GM21528 (cell line): Measurements from ENCODE around the gene OR52E5.

Experiments used
- ATAC-seq: cut with Tn5 transposase; IDR thresholded peaks from one replicate; pipeline ENCODE4 v1.9.1; 2021; ENCODE audit warnings: mild to moderate bottlenecking, moderate library complexity; ENCODE audit not compliant: unreplicated experiment, low FRiP score

Gene OR52E5

DNA sequence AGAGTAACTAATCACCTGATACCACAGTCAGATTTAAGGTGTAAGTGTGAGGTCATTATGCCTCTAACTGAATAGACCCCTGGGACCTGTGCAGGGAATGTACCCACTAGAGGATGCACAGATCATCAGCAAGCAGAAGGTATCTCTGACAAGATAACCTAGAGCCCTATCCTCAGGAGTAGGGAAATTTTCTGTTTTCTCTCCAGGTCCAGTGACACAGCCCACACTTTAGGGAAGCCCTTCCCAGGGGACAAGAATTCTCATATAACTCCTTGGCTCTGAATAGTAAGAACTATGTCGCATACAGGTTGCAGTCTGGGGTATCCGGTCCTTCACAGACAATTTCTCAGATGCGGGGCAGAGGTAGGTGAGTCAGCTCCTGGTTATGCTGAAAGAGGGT is at the start of gene OR52E5:
Gene OR52E5, plus strand, starts transcription at position 301 of the 400 bp plus-strand sequence. CDS start 7,569 bp downstream, outside the sequence.
- no peak for ATAC-seq

DNA sequence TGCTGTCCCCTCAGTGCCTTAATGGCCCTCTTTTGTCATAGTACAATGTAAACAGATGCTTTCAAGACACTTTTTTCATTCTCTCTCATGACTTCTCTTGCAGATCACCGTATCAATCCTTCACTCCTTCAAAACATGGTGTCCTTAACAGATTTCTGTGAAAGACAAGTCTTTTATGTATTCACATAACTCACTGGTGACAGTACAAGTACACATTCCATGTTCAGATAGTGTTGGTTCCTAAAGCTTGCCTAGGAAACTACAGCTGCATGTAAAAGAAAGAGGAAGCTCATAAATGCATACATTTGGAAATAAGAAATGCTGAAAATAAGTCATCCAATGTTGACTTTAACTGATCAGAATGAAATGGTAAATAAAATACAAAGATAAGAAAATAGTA is 46.3 kb upstream of the OR52E5 start:
- no peak for ATAC-seq

DNA sequence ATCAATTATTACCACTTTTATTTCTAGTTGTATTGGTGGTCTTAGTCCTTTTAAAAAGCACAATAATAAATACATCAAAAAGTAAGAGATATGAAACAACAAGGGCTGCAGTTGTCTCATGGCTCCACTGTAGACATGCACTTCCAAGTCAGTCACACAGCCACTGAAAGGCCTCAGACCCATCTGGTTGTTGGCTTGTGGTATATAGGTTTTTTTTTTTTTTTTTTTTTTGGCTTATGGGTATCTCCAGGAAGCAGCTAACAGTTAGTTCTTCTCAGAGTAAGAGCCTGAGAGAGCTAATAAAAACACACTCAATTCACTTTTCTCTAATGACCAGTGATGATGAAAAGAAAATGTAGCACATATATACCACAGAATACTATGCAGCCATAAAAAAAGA is 45.3 kb upstream of the OR52E5 start:
- no peak for ATAC-seq

DNA sequence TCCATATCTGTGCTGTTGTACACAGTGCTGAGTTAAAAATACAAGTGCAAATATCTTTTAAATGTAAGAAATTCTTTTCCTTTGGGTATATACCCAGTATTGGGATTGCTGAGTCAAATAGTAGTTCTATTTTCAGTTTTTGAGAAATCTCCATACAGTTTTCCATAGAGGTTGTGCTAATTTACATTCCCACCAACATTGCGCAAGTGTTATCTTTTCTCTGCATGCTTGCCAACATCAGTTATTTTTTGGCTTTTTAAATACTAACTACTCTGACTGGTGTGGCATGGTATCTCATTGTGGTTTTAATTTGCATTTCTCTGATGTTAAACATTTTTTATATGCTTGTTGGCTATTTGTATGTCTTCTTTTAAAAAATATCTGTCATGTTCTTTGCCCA is 42.0 kb upstream of the OR52E5 start:
- no peak for ATAC-seq

DNA sequence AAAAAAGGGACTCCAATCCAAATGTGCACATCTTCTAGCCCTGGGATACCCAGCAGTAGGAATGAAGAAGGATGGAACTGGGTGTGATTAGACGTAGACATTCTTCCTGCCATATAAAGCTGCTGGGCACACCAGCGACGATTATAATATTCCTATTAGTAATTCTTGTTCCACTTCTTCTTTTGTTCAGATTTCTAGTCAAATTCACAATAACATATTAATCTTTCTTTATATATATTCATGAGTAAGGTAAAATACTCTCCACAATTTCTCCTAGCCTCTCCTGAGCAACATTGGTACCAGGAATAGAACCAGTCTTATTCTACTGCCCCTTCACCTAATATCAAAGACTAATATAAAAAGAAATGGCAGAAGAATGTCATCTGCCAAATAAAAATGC is 35.4 kb upstream of the OR52E5 start, which contains the start of gene OR52E8:
Gene OR52E8, minus strand, starts transcription at position 101 of the 400 bp plus-strand sequence. Its CDS starts 0 bp downstream, at position 101.
- no peak for ATAC-seq

DNA sequence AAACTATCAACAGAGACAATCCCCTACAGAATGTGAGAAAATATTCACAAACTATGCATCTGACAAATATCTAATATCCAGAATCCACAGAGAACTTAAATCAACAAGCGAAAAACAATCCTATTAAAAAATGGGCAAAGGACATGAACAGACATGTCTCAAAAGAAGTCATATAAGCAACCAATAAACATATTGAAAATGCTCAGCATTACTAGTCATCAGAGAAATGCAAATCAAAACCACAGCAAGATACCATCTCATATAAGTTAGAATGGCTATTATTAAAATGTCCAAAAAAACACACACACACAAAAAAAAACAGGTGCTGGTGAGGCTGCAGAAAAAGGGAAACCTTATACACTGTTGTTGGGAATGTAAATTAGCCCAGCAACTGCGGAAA is 27.2 kb upstream of the OR52E5 start:
- ATAC-seq, result no peak

DNA sequence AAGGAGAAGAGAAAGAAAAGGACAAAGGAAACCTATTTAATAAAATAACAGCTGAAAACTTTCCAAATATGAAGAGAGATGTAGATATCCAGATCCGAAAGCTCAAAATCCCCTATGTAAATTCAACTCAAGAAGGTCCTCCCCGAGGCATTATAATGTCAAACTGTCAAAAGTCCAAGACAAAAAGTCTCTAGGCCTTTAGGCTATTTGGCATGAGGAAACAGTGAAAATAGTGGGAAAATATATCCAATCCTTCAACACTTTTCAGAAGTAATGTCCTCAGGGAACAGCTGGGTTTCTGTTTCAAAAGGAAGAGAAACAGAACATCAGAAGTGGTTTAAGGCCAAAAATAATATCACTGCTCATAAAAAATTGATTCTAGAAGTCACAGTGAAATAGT is 14.4 kb upstream of the OR52E5 start:
- no peak for ATAC-seq

DNA sequence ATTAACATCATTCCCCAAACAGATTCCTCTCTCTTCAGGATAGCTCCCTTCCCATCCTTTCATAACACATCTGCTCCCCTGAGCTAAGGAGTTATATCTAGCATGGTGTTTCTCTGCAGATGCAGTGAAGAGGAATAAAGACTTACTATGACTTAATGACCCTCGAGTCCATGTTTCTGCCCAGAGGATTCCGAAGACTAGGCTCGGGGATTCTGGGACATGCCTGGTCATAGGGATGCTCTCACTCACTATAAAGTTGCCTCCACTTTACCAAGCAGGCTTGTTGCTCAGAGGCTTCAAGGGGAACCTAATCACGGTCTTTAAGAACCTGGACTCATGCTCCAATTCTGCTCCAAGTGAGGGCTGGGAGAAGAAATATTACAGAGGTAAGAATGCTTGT is 12.7 kb upstream of the OR52E5 start, which contains the start of gene OR52E4:
Gene OR52E4, plus strand, starts transcription at position 301 of the 400 bp plus-strand sequence. CDS start 3,664 bp downstream, outside the sequence.
- ATAC-seq, result no peak

DNA sequence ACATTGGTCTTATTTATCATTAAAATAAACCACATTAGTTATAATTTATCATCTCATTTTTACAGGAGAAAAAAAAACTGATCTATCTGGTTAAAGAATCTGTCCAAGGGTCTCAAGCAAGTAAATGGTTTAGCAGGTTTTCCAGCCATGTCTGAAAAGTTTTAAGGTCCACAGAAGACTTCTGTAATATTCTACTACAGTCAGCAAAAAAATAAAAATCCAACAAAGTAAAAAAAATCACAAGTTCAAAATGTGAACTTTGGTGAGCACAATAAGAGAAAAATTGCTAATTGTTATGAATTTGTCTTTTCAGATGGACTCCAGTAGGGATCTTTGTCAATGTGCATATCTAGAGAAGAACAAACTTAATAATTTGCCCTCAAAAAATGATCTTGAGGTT is 11.3 kb upstream of the OR52E5 start:
- ATAC-seq, result no peak

DNA sequence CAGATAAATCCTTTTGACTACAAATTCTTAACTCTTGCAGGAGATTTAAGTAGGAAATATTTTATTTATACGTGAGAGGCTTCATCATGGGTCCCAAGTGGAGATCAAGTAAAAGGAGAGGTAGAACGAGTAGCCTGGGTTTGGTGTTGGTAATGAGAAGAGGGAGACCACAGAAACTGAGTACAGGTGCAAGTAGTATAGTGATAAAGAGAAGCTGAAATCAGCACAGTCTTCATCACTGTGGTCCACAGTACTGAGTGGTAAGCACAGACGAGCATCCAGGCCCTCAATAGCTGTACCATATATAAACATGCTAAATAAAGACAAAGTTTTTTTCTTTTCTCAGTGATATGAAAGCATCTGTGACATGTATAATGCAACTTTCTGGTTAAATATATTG is 5.8 kb upstream of the OR52E5 start:
- no peak for ATAC-seq

DNA sequence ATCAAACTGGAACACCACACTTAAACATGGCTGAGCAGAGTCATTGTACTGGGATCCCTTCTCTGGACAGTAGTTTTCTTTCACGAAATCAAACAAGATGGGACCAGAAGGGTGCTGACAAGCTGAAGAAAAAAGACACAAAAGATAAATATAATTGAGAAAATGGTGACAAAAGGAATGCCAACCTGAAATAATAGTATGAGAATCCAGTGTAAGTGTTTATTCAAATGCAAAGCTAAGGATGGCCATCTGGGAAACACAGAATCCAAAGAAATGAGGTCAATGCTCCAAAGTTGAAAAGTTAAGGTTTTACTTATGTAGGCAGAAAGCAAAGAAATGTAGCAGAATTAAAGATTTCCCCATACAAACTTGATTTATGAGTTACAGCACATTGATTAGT is 5.3 kb upstream of the OR52E5 start:
- ATAC-seq, result no peak

DNA sequence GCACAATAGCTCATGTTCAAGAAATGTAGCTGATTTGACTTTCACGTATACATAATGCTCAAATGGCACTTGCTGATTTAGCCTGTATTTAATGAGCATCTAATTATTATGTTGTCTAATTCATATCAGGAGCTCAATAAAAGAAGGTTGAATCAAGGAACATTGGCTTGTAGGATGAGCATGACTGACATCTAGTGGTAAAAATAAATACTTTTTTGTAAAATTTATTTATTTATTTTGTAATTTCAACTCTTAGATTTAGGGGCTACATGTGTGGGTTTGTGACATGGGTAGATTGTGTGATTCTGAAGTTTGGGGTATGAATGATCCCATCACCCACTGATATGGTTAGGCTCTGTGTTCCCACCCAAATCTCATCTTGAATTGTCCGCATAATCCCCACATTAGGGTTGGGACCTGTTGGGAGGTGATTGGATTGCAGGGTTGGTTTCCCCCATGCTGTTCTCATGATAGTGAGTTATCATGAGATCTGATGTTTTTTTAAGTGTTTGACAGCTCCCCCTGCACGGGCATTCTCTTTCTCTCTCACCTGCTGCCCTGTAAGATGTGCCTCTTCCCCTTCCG is 1.7 kb upstream of the OR52E5 start:
- ATAC-seq, result no peak

DNA sequence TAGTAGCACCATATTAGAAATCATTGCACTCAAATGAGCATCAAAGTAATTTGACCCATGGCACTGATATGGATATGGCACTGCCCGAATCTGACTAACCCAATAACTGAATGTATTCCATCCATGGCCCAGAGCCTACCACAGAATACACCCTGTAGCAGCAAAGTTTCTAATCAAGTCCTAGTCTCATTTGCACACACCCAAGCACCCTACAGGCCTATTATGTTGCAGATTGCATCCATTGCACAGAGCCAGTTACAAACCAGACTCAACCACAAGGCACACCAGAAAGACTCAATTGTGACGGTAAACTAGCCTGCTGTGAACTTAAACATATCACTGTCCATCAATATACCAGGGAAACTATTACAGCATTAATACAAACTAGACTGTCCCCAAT is 6.5 kb downstream of the OR52E5 start:
- no peak for ATAC-seq

DNA sequence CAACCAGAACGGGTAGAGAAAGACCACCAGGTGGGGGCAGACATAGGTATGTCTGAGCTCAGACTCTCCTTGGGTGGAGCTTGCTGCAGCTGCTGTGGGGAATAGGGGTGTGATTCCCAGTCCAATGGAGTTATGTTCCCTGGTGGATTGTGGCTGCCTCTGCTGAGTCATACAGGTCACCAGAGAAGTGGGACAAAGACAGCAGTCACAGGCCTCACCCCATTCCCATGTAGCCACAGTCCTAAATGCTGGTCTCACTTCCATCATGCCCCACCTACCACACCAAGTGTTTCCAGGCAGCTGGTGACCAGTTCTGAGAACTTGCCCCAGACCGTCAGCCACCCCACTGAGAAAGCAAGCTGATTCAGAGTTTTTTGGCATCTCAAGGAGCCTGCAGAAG is 17.5 kb downstream of the OR52E5 start:
- no peak for ATAC-seq

DNA sequence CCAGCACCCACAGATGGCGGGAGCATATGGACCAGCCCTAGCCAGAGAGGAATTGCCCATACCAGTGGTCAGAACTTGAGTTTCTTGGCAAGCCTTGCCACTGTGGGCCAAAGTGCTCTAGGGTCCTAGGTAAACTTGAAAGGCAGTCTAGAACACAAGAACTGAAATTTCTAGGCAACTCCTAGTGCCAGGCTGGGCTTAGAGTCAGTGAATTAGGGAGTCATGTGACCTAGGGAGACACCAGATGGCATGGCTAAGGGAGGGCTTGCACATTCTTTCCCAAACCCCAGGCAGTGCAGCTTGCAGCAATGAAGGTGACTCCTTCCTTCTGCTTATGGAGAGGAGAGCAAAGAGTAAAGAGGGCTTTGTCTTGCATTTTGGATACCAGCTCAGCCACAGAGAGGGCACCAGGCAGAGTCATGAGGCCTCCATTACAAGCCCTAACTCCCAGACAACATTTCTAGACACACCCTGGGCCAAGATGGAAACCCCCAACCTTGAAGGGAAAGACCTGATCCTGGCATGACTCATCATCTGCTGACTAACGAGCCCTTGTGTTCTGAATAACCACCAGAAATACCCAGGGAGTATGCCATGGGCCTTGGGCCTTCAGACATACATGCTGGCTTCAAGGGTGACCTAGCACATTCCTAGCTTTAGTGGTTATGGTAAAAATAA is 29.9 kb downstream of the OR52E5 start:
- ATAC-seq, result no peak

DNA sequence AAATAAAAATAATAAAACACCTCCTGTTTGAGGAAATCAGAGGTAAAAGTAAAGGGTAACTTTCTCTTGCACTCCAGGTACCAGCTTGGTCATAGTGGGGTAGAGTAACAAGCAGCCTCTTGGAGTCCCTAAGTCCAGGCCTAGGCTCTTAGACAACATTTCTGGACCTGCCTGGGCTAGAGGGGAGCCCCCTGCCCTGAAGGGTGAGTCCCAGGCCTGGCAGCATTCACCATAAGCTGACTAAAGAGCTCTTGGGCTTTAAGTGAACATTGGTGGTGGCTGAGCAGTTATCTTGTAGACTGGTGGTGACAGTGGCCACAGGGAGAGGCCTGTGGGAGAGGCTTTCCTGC is 30.4 kb downstream of the OR52E5 start:
- no peak for ATAC-seq

DNA sequence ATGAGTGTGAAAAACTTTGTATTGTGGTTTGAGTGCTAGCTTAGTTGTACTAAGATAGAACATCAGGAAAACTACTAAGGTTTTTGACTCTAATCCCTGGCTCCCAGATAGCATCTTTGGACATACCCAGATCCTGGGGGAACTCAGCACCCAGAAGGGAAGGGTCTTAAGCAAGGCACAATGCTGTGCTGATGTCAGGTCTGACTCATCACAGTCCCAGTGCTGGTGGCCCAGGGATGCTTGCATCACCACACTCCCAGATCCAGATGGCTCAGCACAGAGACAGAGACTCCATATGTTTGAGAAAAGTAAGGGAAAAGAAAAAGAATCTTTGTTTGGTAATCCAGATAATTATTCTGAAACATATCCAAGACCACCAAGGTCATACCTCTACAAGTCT is 30.8 kb downstream of the OR52E5 start:
- no peak for ATAC-seq

DNA sequence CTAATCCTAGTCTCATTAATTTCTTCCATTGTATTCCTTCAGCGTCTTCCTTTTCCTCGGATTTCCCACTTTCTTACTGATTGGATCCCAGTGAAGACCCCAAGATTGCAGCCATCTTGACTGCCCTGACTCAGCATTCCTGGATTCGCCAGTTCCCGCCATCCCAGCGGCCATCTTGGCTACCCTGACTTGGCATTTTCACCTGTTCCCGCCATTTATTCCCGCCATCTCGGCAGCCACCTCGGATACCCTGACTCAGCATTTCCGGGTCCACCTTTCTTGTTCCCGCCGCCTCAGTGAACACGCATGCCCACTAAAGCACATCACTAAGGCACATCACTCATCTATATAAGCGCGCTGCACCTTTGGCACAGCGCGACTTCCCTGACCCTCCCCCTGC is 35.3 kb downstream of the OR52E5 start:
- no peak for ATAC-seq

DNA sequence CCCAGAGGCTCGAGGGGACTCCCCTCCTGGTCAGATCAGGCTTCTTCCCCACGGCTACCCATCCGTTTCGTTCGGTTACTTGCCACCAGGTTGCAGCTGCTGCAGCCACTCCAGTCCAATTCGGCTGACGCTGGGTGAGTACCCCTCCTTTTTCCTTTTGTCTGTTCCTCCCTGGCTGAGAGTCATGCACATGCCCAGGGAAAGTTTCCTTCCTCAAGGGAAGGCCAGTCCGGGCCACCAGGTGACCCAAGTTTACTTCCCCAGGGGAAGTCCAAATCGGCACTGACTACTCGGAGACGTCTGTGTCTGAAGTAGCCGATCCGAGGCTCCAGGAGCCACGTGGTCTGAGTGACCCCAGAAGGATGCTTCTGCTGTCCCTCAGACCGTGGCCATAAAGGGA is 35.8 kb downstream of the OR52E5 start:
- no peak for ATAC-seq

DNA sequence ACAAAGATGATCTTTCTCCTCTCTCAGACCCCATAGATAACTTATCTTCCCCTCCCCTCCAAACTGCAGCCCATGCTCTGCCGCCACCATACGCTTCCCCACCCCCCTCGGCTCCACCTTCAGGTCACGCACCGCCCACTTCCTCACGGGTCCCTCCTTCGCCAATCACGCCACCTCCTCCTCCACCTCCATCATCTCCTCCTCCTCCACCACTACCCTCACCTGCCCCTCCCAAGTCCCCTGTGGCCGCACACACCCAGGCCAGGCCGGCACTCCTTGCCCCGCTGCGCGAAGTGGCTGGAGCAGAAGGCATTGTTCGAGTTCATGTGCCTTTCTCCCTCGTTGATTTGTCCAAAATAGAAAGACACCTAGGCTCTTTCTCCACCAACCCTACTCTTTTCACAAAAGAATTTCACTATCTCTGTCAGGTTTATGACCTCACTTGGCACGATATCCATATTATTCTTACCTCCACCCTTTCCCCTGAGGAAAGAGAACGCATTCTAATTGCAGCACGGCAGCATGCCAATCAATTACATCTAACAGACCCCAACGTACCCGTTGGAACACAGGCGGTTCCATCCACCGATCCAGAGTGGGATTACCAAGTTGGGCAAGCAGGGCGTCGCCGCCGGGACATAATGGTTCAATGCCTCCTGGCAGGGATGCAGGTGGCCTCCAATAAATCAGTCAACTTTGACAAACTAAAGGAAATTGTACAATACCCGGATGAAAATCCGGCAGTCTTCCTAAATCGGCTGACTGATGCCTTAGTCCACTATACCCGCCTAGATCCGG is 36.8 kb downstream of the OR52E5 start:
- ATAC-seq, result no peak

DNA sequence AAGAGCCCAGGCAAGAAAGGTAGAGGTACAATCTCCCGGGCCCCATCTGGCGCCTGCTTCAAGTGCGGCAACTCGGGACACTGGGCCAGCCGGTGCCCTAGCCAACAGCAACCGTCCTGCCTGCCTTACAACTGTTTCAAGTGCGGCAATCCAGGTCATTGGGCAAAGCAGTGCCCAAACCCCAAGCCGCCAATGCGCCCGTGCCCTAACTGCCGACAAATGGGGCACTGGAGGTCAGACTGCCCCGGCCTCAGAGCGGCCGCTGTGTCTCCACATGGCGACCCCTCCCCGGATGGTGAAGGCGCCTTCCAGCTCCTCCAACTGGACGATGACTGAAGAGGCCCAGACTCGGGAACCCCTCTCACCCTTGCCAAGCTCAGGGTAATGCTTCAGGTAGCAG is 37.6 kb downstream of the OR52E5 start:
- no peak for ATAC-seq

DNA sequence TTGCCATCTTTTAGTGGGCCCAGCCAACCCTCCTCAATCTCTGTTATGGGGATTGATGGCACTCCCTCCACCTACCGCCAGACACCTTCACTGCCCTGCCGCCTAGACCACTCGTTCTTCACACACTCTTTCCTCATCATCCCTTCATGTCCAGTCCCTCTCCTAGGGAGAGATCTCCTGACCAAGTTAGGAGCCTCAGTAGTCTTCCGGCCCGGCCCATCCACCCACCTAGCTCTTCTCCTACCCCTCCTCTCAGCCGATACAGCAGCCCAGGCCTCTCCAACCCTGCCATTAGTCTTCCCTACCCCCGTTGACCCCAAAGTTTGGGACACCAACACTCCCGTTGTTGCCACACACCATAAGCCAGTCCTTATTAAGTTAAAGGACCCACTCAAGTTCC is 38.1 kb downstream of the OR52E5 start:
- ATAC-seq, result no peak
